ENCODE data around the gene APOA5. TPM values are rescaled to one million over a fixed set of nuclear protein-coding genes. Genes with fewer than 3 reads are reported as not detected.

The APOA5 gene
- polyA plus RNA-seq, 3 donors, result not detected

- Mint-ChIP-seq H3K27me3 (ENCODE audit: low read depth in 3 of 3) (peaks cover 5 to 12% (median 9%) of the 10 kb centered on the region in 3 donors), H3K4me1 (peaks cover 10% of the 10 kb centered on the region), H3K27ac (no peak overlapping the region), H3K4me3 (no peak overlapping the region), H3K36me3 (no peaks in the 10 kb centered on the region), H3K9me3 (peaks cover 0 to 2% (median 0%) of the 10 kb centered on the region in 7 donors)
- Histone ChIP-seq H3K36me3 (replicated peaks in 1 of 2; ENCODE audit: control insufficient read depth in 1 of 2, insufficient read depth in 2 of 2, low read length in 2 of 2) (no peaks in the 10 kb centered on the region), H3K4me1 (ENCODE audit: control insufficient read depth in 1 of 2, insufficient read depth in 2 of 2, low read length in 2 of 2) (peaks cover 7% of the 10 kb centered on the region in 2 donors), H4K20me1 (ENCODE audit: insufficient read depth, low read length) (no peaks in the 10 kb centered on the region), H3K4me2 (replicated peaks; ENCODE audit: extremely low read depth, low read length, poor library complexity, severe bottlenecking) (no peak overlapping the region), H2AFZ (ENCODE audit: insufficient read depth, low read depth, low read length, poor library complexity, severe bottlenecking) (no peak overlapping the region), H3K9ac (ENCODE audit: insufficient read depth, low read length, poor library complexity, severe bottlenecking) (no peak overlapping the region), H3K4me3 (replicated peaks in 1 of 3; ENCODE audit: low read depth in 2 of 3, low read length in 3 of 3) (no peak overlapping the region), H3K27ac (ENCODE audit: low read depth in 1 of 2, low read length in 2 of 2) (no peak overlapping the region), H3K79me2 (ENCODE audit: insufficient read depth, low read length) (no peaks in the 10 kb centered on the region), H3K9me3 (replicated peaks in 1 of 2; ENCODE audit: control insufficient read depth in 1 of 2, insufficient read depth in 1 of 2, low read length in 2 of 2) (no peaks in the 10 kb centered on the region), H3K27me3 (ENCODE audit: control insufficient read depth in 2 of 2, insufficient read depth in 2 of 2, low read length in 2 of 2) (no peaks in the 10 kb centered on the region)
- 79% methylated on average over 2 of the region's 2 CpGs for WGBS (ENCODE audit: insufficient coverage)
- TF ChIP-seq CTCF (IDR thresholded peaks at IDR 0.05), result no peak
- DNase-seq, result no peak
- intact Hi-C loops (cut with micrococcal nuclease), result loop anchor here in 1 of 2 donors (5.0 kb wide), 1 partner anchor 312 kb away; no protein-coding TSS in a partner anchor
Observed at GRCh38 chr11:116794851-116795250, 3.2 kb upstream of the APOA5 start.

- H3K4me3 Mint-ChIP-seq, result no peak overlapping the region
- no peak overlapping the region for H3K27ac Mint-ChIP-seq
Observed at GRCh38 chr11:116793772-116794097, 2.1 kb upstream of the APOA5 start.

More at GRCh38 chr11:116793772-116794097, 2.1 kb upstream of the APOA5 start:
- Histone ChIP-seq H3K4me1 (ENCODE audit: control insufficient read depth in 1 of 2, insufficient read depth in 2 of 2, low read length in 2 of 2) (peaks cover 7 to 8% of the 10 kb centered on the region in 2 donors), H2AFZ (ENCODE audit: insufficient read depth, low read depth, low read length, poor library complexity, severe bottlenecking) (peak overlapping the region; percentile 68), H3K4me2 (replicated peaks; ENCODE audit: extremely low read depth, low read length, poor library complexity, severe bottlenecking) (no peak overlapping the region), H3K79me2 (ENCODE audit: insufficient read depth, low read length) (no peaks in the 10 kb centered on the region), H3K36me3 (replicated peaks in 1 of 2; ENCODE audit: control insufficient read depth in 1 of 2, insufficient read depth in 2 of 2, low read length in 2 of 2) (no peaks in the 10 kb centered on the region), H3K27me3 (ENCODE audit: control insufficient read depth in 2 of 2, insufficient read depth in 2 of 2, low read length in 2 of 2) (no peaks in the 10 kb centered on the region), H3K27ac (ENCODE audit: low read depth in 1 of 2, low read length in 2 of 2) (no peak overlapping the region), H3K9ac (ENCODE audit: insufficient read depth, low read length, poor library complexity, severe bottlenecking) (no peak overlapping the region), H3K4me3 (replicated peaks in 1 of 3; ENCODE audit: low read depth in 2 of 3, low read length in 3 of 3) (no peak overlapping the region), H4K20me1 (ENCODE audit: insufficient read depth, low read length) (no peaks in the 10 kb centered on the region), H3K9me3 (replicated peaks in 1 of 2; ENCODE audit: control insufficient read depth in 1 of 2, insufficient read depth in 1 of 2, low read length in 2 of 2) (no peaks in the 10 kb centered on the region)
- no peak for DNase-seq
- Mint-ChIP-seq H3K9me3 (peaks cover 0 to 2% (median 0%) of the 10 kb centered on the region in 7 donors), H3K4me1 (peaks cover 14% of the 10 kb centered on the region), H3K27me3 (ENCODE audit: low read depth in 3 of 3) (peaks cover 6 to 14% (median 10%) of the 10 kb centered on the region in 3 donors), H3K36me3 (no peaks in the 10 kb centered on the region)
- WGBS (ENCODE audit: insufficient coverage), result 100% methylated on average over 1 of the region's 1 CpG
- TF ChIP-seq CTCF (IDR thresholded peaks at IDR 0.05), result no peak
- intact Hi-C loops (cut with micrococcal nuclease), result no loop called here
